Limb (tissue), 2 donors: ENCODE results near the gene MC4R.
"Not testable (repeated sequence)": the region's sequence is repeated elsewhere in the genome, so short reads cannot be mapped to it uniquely, and the experiment has no call there.

Experiments used
- DNase-seq, 2 donors: peaks; one replicate each; pipeline ENCODE4 v3.0.0-alpha.2; 2016; ENCODE audit errors: extremely low spot score in 2 of 2

The MC4R gene

GRCh38 chr18:60372596-60372995, at the start of gene MC4R:
Gene MC4R (minus strand): TSS chr18:60372775. CDS start chr18:60372349, 426 bp downstream.
- peak; percentile 69 to 87 for DNase-seq

GRCh38 chr18:60422306-60422705, 49.7 kb upstream of the MC4R start:
- not testable (repeated sequence) for DNase-seq

- DNase-seq, result no peak
Observed at GRCh38 chr18:60421356-60422118, 49.0 kb upstream of the MC4R start.

GRCh38 chr18:60417946-60418345, 45.4 kb upstream of the MC4R start:
- no peak for DNase-seq

- no peak for DNase-seq
Observed at GRCh38 chr18:60413944-60414547, 41.5 kb upstream of the MC4R start.

GRCh38 chr18:60411715-60412114, 39.1 kb upstream of the MC4R start:
- no peak for DNase-seq

- no peak for DNase-seq
Observed at GRCh38 chr18:60406721-60407120, 34.1 kb upstream of the MC4R start.

GRCh38 chr18:60404486-60405085, 32.0 kb upstream of the MC4R start:
- DNase-seq, result no peak

- DNase-seq, result no peak
Observed at GRCh38 chr18:60401346-60401745, 28.8 kb upstream of the MC4R start.

GRCh38 chr18:60391571-60392226, 19.1 kb upstream of the MC4R start:
- DNase-seq, result no peak

- no peak for DNase-seq
Observed at GRCh38 chr18:60389314-60389713, 16.7 kb upstream of the MC4R start.

- no peak for DNase-seq
Observed at GRCh38 chr18:60385693-60386092, 13.1 kb upstream of the MC4R start.

- DNase-seq, result no peak
Observed at GRCh38 chr18:60383893-60384292, 11.3 kb upstream of the MC4R start.

GRCh38 chr18:60377778-60378469, 5.3 kb upstream of the MC4R start:
- no peak for DNase-seq

- DNase-seq, result no peak
Observed at GRCh38 chr18:60372132-60372531, 443 bp downstream of the MC4R start.

- no peak for DNase-seq
Observed at GRCh38 chr18:60358516-60358915, 14.1 kb downstream of the MC4R start.

GRCh38 chr18:60350941-60351340, 21.6 kb downstream of the MC4R start:
- no peak for DNase-seq

- DNase-seq, result no peak
Observed at GRCh38 chr18:60350150-60350549, 22.4 kb downstream of the MC4R start.

GRCh38 chr18:60347526-60348045, 25.0 kb downstream of the MC4R start:
- DNase-seq, result no peak

- no peak for DNase-seq
Observed at GRCh38 chr18:60339018-60339417, 33.6 kb downstream of the MC4R start.

GRCh38 chr18:60331890-60332289, 40.7 kb downstream of the MC4R start:
- DNase-seq, result no peak
